K562 (cell line): ENCODE results near the gene SPATA33. TPM values are rescaled to one million over a fixed set of nuclear protein-coding genes. Genes with fewer than 3 reads are reported as not detected.
A peak's percentile ranks its signal among the peaks of the same experiment; 100 is the strongest.

Experiments used
- ATAC-seq: fragments of 200-7000 bp; cut with Tn5 transposase; 3 replicates; pipeline ENCODE4 v1.9.1; 2020; ENCODE audit warnings: moderate library complexity
- BruUV-seq: library from RNA; stranded (reverse); fragments of 400-500 nt; replicated peaks from 2 replicates; lab custom pipeline; 2021; lab: Mats Ljungman, UMichigan
- CTCF ChIA-PET: fragments of 300-600 bp; formaldehyde crosslinking; extraction: SDS; loops from one replicate; lab custom pipeline; 2021; ENCODE audit warnings: low intra/inter-chr PET ratio; lab: Yijun Ruan, JAX
- POLR2A ChIA-PET: fragments of 300-600, 350-650 bp; sonication (Branson Sonifier 250); formaldehyde crosslinking; extraction: SDS; loops from one replicate; lab custom pipeline; 2021; ENCODE audit warnings: antibody characterized with exemption, inconsistent platforms; lab: Yijun Ruan, JAX
- DNase-seq, 4 experiments: peaks; one replicate each; pipeline versions ENCODE4 v3.0.0 to v3.0.0-alpha.2; 2011 to 2018; ENCODE audit warnings: low spot score in 3 of 4, mixed read lengths in 3 of 4; ENCODE audit errors: extremely low read depth in 1 of 4
- FAIRE-seq: peaks from 2 replicates; lab custom pipeline; 2011; peaks lifted over from hg19 to GRCh38; lab: Jason Lieb, UNC
- H2AFZ ChIP-seq: 2 replicates; pipeline ENCODE4 v1.6.0; 2011; ENCODE audit warnings: low read depth, low read length, control low read depth, inconsistent platforms
- H3K27ac ChIP-seq: fragments of 200-600 bp; 3 replicates; pipeline ENCODE4 v1.8.0; 2011; ENCODE audit warnings: low read depth, mild to moderate bottlenecking, control low read depth, inconsistent platforms, low read length, moderate library complexity, mixed read lengths; ENCODE audit errors: extremely low read depth
- H3K27me3 ChIP-seq, 2 experiments: fragments of 300-600 bp in 1 of 2; 2 replicates in 1 of 2; 3 replicates in 1 of 2; pipeline versions ENCODE4 v1.6.0 to v1.8.0; 2011; ENCODE audit warnings: inconsistent platforms in 2 of 2, low read length in 2 of 2, mild to moderate bottlenecking in 1 of 2, mixed read lengths in 1 of 2, moderate library complexity in 1 of 2; ENCODE audit not compliant: control insufficient read depth in 2 of 2, insufficient read depth in 2 of 2
- H3K36me3 ChIP-seq: fragments of 300-600 bp; 3 replicates; pipeline ENCODE4 v1.8.0; 2011; ENCODE audit warnings: mild to moderate bottlenecking, low read length, inconsistent platforms; ENCODE audit not compliant: control insufficient read depth, insufficient read depth
- H3K4me1 ChIP-seq, 2 experiments: fragments of 200-600 bp in 1 of 2; replicated peaks in 1 of 2; 2 replicates in 1 of 2; 3 replicates in 1 of 2; pipeline versions ENCODE4 v1.5.1 to v1.8.0; 2011; ENCODE audit warnings: inconsistent platforms in 2 of 2, low read length in 2 of 2, mild to moderate bottlenecking in 1 of 2, mixed read lengths in 1 of 2, moderate library complexity in 1 of 2; ENCODE audit not compliant: control insufficient read depth in 2 of 2, insufficient read depth in 2 of 2
- H3K4me2 ChIP-seq: 2 replicates; pipeline ENCODE4 v1.6.1; 2011; ENCODE audit warnings: low read length, control low read depth, inconsistent platforms, mixed read lengths; ENCODE audit not compliant: insufficient read depth
- H3K4me3 ChIP-seq: fragments of 200-600 bp; sonication (generic), shearing (Covaris generic); 2 replicates; pipeline ENCODE4 v1.5.1; 2016; ENCODE audit warnings: control low read depth, inconsistent platforms
- H3K79me2 ChIP-seq: fragments of 200-600 bp; 3 replicates; pipeline ENCODE4 v1.8.0; 2011; ENCODE audit warnings: low read length, inconsistent platforms; ENCODE audit not compliant: control insufficient read depth, insufficient read depth
- H3K9ac ChIP-seq, 2 experiments: 2 replicates each; pipeline versions ENCODE4 v1.6.0 to v1.6.1; 2011; ENCODE audit warnings: low read depth in 2 of 2, low read length in 2 of 2, control low read depth in 1 of 2, inconsistent platforms in 1 of 2, mild to moderate bottlenecking in 1 of 2, mixed read lengths in 1 of 2; ENCODE audit not compliant: insufficient read depth in 1 of 2
- H3K9me1 ChIP-seq: one replicate; pipeline ENCODE4 v1.6.0; 2011; ENCODE audit warnings: inconsistent platforms, mild to moderate bottlenecking, low read length, moderate library complexity; ENCODE audit not compliant: control insufficient read depth, insufficient read depth
- H3K9me3 ChIP-seq: replicated peaks from 2 replicates; pipeline ENCODE4 v1.5.1; 2011; ENCODE audit warnings: low read depth, low read length, inconsistent platforms; ENCODE audit not compliant: control insufficient read depth, insufficient read depth
- H4K20me1 ChIP-seq: replicated peaks from 2 replicates; pipeline ENCODE4 v1.6.1; 2011; ENCODE audit warnings: low read length, inconsistent platforms, mixed read lengths; ENCODE audit not compliant: control insufficient read depth, insufficient read depth
- PHF8 ChIP-seq: fragments of 200-600 bp; sonication (generic); IDR thresholded peaks from 2 replicates; pipeline ENCODE4 v1.6.1; 2012; ENCODE audit warnings: mixed run types, mild to moderate bottlenecking, inconsistent platforms, low read length, moderate library complexity, borderline replicate concordance
- WGBS: fragments of 100-300 bp; shearing (Covaris generic); methylation state at CpG from one replicate; pipeline ENCODE4 v1.1.6; 2016; ENCODE audit warnings: low coverage, mixed read lengths; ENCODE audit not compliant: insufficient coverage; ENCODE audit errors: missing lambda C conversion rate; 5-methylcytosine and 5-hydroxymethylcytosine counted together
- in situ Hi-C: fragments of 300-500 bp; cut with MboI; formaldehyde crosslinking; loops from 4 replicates; pipeline ENCODE4 v1.15.0; 2018; ENCODE audit warnings: inconsistent platforms, mixed read lengths
- intact Hi-C: fragments of 100-400 bp; cut with micrococcal nuclease; formaldehyde crosslinking; loops from 2 replicates; pipeline ENCODE4 v1.14.2; 2022
- polyA plus RNA-seq, 8 experiments: library from polyadenylated mRNA; depleted of rRNA in 4 of 8; stranded (reverse) in 5 of 8; unstranded in 3 of 8; fragments of >200 nt; fragmentation: Nextera tagmentation in 2 of 8; fragmentation: Illumina TruSeq in 1 of 8; extraction: Ambion mirVana in 2 of 8; extraction: Trizol in 1 of 8; gene quantifications; 2 replicates each; pipeline versions ENCODE4 v1.2.1 to v1.2.3, GENCODE V29; 2011 to 2014; ENCODE audit warnings: inconsistent platforms in 1 of 8, missing spikeins in 1 of 8
- total RNA-seq, 7 experiments: library from RNA; depleted of rRNA in 6 of 7; stranded (reverse); fragments of >200 nt in 6 of 7; fragmentation: Illumina TruSeq in 2 of 7; extraction: Trizol in 2 of 7; gene quantifications; 2 replicates each; pipeline versions ENCODE4 v1.2.1 to v1.2.3, GENCODE V29; 2011 to 2021; ENCODE audit warnings: low replicate concordance in 1 of 7
- TF ChIP-seq, protein P1 (sequence below): sonication (generic); formaldehyde crosslinking; IDR thresholded peaks from 2 replicates; pipeline ENCODE4 v1.8.1; 2023; ENCODE audit warnings: mild to moderate bottlenecking, missing genetic modification reagents

Gene SPATA33
- total and polyA plus RNA-seq, 9 of the 15 experiments (the other 6 are each of a cell fraction or from before 2014, with no cell fraction given) = 4.0 to 20.0 (median 11.8) TPM

- no peak for ATAC-seq
- Histone ChIP-seq H4K20me1 (0 out of 2 replicates have a peak, but pooled peaks cover under 1% of the 10 kb centered on the region), H3K9ac (peak overlapping the region in 1 of 2 experiments; percentile 14; a peak in 1 of 4 replicates), H3K4me1 (peaks cover 19 to 42% of the 10 kb centered on the region in 2 experiments; a peak in 4 of 5 replicates), H2AFZ (peak overlapping the region; percentile 62; the same call in 1 of the 2 replicates), H3K27ac (no peak overlapping the region), H3K9me1 (no peaks in the 10 kb centered on the region), H3K36me3 (no peaks in the 10 kb centered on the region), H3K9me3 (no peaks in the 10 kb centered on the region), H3K4me3 (no peak overlapping the region), H3K79me2 (no peaks in the 10 kb centered on the region), H3K4me2 (no peak overlapping the region; the same call in 1 of the 2 replicates), H3K27me3 (no peaks in the 10 kb centered on the region)
- in situ Hi-C loops = no loop called here
- ChIA-PET CTCF (no interaction called here), POLR2A (interaction anchor here (0.9 kb wide), 1 partner anchor 15 kb away, joined by 3 read pairs; no protein-coding TSS in a partner anchor)
- 74% methylated on average over 32 of the region's 32 CpGs for WGBS
- no TSS peak for BruUV-seq
- no peak for DNase-seq
- peak; percentile 44 for FAIRE-seq
- intact Hi-C loops = no loop called here
- TF ChIP-seq PHF8 = no peak
- TF ChIP-seq, protein P1, sequence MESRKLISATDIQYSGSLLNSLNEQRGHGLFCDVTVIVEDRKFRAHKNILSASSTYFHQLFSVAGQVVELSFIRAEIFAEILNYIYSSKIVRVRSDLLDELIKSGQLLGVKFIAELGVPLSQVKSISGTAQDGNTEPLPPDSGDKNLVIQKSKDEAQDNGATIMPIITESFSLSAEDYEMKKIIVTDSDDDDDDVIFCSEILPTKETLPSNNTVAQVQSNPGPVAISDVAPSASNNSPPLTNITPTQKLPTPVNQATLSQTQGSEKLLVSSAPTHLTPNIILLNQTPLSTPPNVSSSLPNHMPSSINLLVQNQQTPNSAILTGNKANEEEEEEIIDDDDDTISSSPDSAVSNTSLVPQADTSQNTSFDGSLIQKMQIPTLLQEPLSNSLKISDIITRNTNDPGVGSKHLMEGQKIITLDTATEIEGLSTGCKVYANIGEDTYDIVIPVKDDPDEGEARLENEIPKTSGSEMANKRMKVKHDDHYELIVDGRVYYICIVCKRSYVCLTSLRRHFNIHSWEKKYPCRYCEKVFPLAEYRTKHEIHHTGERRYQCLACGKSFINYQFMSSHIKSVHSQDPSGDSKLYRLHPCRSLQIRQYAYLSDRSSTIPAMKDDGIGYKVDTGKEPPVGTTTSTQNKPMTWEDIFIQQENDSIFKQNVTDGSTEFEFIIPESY (CRISPR knock-in tag) = peak; percentile 97
Measured at GRCh38 chr16:89607937-89608740, 49.5 kb upstream of the SPATA33 start.
